ENCODE measurements around the gene EME1.
"Not testable (repeated sequence)": the region's sequence is repeated elsewhere in the genome, so short reads cannot be mapped to it uniquely, and the experiment has no call there.

The EME1 gene, protein sequence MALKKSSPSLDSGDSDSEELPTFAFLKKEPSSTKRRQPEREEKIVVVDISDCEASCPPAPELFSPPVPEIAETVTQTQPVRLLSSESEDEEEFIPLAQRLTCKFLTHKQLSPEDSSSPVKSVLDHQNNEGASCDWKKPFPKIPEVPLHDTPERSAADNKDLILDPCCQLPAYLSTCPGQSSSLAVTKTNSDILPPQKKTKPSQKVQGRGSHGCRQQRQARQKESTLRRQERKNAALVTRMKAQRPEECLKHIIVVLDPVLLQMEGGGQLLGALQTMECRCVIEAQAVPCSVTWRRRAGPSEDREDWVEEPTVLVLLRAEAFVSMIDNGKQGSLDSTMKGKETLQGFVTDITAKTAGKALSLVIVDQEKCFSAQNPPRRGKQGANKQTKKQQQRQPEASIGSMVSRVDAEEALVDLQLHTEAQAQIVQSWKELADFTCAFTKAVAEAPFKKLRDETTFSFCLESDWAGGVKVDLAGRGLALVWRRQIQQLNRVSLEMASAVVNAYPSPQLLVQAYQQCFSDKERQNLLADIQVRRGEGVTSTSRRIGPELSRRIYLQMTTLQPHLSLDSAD

DNA sequence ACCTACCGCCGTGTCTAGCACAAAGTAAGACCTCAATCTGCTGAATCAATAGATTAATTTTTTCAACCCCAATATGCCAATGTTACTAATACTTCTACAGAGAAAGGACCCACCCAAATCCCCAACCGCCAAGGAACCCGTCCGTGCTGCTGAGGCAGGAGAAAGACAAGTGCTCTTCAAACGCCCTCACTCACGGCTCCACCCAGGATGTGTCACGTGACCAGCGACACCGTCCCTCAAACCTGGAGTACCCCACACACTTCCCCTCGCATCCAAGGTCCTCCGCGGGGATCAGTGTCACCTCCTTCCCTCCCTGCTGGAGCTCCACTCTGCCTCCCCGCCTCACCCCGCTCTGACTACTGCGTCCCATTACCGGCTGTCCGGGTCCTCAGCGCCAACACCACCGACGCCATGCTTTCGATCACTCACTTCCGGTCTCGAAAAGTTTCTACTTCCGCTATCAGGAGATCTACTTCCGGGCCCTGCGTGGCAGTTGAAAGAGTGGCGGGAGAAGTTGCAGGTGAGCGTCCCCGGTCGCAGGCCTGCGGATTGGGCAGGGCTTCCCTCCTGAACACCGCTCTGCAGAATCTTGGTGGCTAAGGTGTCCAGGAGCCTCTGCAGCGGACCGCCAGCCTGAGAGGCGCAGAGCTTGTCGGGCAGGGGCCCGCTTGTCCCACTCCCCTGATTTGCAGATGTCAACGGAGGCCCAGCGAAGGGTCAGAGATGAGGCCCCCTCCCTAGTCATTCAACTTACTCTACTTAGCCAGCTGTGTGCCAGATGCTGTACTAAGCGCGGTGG, at the start of gene EME1, which contains the start of gene MRPL27:
TSS of gene EME1 (plus strand) at position 472 of the 799 bp plus-strand sequence. CDS start 1,980 bp downstream, outside the sequence.
TSS of gene MRPL27 (minus strand) at position 427 of the 799 bp plus-strand sequence. CDS start at position 413, 14 bp downstream.
- peak; percentile 95 for ATAC-seq
- DNase-seq = peak; percentile 82

DNA sequence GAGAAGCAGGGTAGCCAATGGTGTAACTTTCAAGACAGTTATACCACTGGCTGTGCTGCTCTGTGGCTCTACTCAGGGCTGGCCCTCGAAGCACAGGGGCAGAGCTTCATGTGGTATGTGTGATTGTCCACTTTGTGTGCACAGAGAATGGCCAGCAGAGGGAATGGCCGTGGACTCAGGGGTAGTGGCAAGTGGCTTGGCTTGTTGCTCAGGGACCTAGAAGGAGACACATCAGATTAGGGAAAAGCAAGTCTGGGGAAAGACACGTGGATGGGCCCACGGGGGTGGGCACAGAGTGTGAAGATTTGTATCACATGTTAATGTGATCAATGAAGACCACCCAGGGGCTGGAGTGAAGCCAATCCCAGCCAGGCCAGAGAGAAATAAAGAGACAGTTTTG, 47.1 kb upstream of the EME1 start:
- DNase-seq (no peak), ATAC-seq (no peak)

DNA sequence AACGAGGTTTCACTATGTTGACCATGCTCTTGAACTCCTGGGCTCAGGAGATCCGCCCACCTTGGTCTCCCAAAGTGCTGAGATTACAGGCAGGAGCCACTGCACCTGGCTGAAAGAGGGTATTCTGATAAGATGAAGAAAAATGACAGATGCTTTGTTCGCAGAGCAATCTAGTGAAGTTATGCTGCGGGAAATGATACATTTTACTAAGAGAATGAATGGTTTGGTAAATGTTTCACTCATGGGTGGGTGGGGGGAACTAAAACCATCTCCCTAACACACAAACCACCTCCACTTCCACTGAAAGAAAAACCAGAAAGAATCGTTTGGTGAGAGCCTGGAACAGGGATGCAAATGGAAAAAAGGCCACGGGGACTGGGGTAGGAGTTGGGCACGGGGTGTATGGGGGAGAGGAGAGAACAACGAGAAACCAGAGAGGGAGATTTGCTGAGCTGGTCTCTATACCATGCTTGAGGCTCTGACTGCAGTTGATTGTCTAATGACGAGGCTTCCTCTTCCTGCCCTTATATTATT, 46.1 kb upstream of the EME1 start:
- ATAC-seq (no peak), DNase-seq (no peak)

DNA sequence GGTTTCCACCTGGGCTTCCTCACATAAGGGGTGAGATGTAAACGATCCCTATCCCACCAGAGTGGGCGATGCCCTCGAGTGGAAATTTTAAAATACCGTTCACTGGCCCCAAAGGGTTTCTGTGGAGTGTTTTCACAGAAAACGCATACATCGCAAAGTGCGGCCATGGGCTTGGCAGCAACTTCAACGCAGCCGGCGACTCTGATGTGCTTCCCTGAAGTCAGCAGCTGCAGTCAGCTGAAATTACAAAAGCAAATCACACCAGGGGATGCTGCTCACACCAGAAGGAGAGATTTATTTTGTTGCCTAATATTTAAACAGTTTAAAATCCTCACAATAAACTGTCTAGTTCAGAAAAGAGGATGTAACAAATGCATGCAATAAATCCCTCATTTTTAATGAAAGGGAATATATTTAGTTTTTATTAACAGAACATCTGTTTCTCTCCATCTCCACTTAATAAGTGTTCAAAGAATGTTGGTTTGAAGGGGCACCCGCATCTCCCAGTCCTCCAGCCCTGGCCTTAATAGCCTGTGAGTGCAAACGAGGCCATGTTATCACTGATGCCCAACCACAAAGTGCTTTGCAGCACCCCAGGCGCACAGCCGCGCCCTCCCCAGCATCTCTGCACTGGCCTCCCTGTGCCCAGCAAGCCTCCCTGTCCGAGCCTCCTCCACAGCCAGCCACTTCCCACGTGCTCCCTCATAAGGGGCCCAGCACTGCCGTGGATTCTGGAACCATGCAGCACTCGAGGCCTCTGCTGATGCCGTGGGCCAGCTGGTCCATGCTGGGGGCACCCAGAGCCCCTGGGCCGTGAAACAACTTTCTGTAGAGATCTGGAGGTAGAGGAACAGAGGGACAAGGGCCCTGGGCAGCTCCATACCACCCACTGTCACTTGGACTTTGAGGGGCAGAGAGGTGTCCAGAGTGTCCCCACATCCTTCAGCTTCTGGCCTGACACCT, 44.4 kb upstream of the EME1 start:
- DNase-seq (no peak), ATAC-seq (no peak)

DNA sequence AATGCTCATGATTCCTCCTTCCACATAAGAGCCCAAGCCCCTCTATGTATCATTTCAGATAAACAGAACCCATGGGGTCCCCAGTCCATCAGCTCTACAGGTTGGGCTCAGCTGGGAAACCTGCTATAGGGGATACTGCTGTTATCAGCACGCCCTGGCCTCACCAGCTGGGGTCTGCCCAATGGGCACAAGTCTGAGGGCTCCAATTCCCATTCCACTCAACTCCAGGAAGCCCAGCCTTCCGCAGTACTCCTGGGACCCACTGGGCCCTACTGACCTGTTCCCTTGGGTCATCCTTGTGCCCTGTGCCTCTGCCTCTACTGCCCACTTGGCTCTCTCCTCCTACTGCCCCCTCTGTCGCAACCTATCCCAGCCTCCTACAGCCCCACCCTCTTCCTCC, 43.3 kb upstream of the EME1 start:
- no peak for ATAC-seq

DNA sequence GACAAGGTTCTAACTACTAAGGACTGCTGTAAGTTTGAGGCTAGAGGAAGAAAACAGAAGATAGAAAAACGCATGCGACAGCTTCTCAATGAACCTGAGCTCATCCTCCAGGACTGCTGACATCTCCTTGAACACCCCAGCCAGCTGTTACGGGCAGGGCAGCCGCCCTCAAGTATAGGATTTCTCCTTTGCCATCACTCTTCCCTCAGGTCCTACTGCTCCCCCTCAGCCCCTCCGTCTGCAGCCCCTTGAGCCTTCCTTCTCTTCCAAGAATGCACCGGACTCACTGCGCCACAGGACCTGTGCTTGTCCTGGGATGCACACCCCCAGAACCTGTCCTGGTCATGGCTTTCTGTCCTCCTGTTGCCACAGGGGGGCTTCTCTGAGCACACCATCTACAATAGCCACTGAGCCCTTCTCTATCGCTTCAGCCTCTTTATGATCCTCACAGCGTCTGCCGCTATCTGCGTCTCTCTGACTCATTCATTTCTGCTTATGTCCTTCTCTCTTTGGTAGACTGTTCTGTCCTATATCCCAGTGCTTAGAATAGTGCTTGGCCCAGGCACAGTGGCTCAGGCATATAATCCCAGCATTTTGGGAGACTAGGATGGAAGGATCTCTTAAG, 42.8 kb upstream of the EME1 start:
- DNase-seq = no peak
- no peak for ATAC-seq

More for the DNA sequence above, 43.3 kb upstream of the EME1 start:
- no peak for DNase-seq

DNA sequence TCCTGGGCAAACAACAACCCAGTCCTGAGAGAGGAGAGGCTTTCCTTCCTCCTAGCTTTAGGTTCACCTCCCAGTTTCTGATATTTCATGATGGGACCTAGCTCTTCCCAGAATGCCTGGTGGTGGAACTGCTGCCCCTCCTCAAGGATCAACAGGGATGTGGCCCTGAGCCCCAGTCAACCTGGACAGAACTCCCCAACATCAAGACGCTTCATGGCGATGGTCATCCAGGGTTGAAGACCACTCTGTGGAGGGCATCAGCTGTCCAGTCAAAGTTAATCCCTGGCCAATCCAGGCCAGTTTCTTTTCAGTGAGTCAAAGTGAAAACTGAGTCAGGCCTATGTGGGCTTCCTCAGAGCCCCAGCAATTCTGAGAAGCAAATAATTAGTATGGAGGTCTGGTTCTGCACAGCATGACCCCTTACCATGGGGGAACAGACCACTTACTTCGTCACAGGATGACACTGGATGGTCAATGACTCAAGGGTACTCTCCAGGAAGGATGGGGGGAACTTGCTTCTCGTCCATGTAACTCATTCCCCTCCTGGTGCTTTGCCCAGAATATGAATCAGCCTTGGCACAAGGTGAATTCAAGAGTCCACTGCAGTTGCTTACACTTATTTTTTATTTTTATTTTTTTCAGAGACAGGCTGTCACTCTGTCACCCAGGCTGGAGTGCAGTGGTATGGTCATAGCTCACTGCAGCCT, 41.8 kb upstream of the EME1 start:
- ATAC-seq (peak; percentile 68), DNase-seq (no peak)

DNA sequence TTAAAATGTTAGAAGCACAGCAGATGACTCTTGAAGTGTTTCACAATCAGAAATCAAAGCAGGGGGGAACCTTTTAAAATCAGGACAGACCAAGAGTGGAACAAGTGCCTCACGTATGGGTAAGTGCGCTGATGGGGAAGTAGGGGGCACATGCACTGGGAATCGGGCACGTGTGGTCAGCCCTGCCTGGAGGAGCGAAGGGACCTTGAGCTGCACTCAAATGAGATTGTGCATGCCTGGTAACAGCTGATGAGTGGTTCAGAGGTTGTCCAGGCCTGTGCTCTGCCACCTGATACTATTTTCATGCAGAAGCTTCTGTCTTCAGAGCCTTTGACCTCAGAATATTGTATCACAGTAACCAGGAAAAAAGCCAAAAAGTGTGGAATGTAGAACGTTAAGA, 40.8 kb upstream of the EME1 start:
- no peak for DNase-seq
- ATAC-seq = no peak

DNA sequence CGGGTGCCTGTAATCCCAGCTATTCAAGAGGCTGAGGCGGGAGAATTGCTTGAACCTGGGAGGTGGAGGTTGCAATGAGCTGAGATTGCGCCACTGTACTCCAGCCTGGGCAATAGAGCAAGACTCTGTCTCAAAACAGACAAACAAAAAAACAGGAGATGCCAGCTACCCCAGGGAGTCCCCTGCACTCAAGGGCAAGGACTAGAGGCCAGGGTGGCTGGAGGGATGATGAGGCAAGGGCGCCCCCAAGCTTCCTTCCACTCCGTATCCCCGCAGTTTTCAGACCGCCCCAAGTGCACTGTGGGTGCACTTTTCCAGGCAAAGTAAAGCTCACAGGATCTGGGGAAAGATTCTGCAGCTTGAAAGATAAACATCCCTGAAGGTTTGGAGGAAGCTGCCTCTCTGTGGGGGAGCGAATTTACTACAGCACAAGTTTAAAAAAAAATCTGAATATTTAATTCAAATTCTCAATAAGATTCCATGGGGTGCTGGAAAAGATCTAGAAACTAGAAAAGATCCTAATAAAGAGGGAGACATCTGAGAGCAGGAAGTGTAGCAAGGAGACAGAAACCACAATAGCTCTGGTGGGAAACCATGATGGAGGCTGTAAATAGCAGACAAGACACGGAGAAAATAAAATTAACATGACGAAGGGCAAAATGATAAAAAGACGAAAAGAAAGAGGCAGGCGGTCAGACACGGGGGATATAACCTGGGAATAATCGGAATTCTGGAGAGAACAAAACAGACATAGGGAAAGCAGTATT, 39.6 kb upstream of the EME1 start:
- not testable (repeated sequence) for ATAC-seq, DNase-seq

DNA sequence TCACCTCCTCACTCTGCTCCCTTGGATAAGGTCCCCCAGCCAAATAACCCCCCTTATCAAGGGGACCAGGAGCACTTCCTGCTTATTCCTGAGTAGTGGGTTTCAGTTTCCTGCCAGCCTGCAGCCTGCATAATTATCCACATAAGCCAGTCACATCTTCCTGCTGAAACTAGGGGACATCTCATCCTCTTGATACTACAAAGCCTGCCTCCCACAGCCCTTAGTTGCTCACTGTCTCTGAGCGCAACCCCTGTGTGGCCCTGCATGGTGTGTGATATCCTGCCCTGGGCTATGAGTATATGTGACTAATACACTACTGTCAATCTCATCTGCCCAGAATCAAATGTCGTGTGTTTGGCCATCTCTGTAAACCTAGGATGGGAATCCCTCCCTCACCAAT, 35.1 kb upstream of the EME1 start:
- DNase-seq (no peak), ATAC-seq (peak; percentile 79)

DNA sequence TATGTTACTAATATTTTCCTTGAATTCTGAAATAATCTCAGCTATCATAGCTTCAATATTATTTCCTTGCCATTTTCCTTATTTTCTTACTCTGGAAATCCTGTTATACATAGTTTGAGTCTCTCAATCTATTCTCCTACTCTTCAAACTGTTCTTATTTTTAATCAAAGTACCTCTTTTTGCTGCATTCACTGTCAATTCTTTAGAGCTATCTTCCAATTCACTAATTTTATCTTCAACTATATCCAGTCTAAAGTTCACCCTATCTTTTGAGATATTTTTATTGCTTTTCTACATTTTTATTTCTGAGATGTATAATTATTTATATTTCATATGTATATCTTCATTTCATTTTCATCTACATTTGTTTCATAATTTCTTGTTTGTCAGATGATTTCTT, 34.4 kb upstream of the EME1 start:
- ATAC-seq = no peak
- no peak for DNase-seq

DNA sequence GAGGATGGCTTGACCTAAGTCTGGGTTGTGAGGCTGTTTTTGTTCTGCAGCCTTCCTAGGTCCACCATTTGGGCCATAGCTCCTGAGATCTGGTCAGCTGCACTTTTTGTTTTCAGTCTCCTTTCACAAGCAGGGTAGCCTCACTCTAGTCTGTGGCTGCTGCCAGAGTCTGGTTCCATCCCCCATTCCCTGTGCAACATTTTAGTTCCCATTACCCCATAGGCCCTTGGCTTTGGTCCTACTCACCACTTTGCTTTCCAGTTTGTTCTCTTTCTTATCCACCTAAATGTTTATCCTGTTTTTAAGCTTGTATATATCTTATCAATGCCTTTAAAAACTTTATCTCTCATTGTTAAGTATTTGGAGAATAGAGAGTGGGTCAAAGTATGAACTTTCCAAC, 33.6 kb upstream of the EME1 start:
- ATAC-seq (no peak), DNase-seq (no peak)

DNA sequence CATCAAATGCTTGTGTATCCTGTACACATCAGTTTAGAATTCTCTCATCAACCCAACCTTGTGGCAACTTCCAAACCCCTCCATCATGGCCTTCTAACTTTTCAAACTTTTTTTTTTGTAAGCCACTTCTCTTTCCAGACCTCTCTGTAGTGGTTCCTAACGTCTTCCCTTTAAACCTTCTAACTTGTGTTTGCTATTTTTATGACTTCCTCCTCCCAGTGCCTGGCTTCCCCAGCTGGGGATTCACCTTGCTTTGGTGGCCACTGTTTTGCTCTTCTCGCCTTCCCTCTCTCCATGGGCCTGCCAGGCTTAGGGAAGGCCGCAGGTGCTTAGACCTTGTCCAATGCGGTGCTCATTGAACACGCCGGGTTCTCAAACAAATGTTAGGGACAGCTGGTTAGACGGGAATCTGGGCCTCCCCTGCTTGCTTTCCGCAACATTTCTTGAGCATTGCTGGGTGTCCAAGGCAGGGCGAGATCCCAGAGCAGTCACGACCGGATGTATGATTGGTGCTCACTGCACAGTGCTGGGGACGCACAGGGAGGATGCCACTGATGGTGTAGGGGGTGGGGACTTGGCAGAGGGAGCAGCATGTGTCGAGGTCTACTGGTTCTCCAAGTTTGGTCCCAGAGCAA, 28.2 kb upstream of the EME1 start:
- no peak for ATAC-seq
- no peak for DNase-seq

DNA sequence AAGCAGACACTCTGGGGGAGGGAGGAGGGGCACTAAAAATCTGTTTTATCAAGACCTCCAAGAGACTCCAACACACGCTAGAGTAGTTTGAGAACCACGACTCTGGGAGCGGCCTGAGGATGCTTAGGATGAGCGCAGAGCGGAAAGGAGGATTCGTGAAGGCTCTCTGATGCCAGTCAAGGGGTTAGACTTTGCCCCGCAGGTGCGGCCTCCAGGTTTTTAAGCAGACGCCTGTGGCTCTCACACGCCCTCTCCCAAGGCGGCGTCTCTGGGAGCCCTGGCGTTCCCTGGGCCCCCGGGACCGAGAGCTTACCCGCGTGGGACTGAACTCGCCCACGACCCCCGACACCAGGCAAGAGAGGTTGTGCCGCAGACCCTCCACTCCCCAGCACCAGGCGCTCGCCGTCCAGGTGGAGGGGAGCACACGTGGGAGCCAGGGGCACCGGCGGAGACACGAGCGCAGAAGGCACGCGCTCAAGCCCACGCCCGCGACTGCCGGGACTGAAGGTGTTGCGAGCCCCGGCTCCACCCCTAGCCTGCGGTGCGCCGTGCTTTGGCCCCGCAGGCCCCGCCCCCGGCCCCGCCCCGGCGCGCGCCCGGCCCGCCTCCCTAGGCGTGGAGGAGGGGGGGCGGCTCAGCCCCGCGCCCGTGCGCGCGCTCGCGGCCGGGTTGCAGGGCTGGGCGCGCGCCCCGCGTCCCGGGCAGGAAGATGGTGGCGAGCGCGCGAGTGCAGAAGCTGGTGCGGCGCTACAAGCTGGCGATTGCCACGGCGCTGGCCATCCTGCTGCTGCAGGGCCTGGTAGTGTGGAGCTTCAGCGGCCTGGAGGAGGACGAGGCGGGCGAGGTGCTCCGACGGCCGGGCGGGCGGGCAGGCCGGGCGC, 27.4 kb upstream of the EME1 start, which contains the start of gene XYLT2:
TSS of gene XYLT2 (plus strand) at position 695 of the 881 bp plus-strand sequence. CDS start at position 710, 15 bp downstream.
- peak; percentile 93 for ATAC-seq
- peak; percentile 93 for DNase-seq

DNA sequence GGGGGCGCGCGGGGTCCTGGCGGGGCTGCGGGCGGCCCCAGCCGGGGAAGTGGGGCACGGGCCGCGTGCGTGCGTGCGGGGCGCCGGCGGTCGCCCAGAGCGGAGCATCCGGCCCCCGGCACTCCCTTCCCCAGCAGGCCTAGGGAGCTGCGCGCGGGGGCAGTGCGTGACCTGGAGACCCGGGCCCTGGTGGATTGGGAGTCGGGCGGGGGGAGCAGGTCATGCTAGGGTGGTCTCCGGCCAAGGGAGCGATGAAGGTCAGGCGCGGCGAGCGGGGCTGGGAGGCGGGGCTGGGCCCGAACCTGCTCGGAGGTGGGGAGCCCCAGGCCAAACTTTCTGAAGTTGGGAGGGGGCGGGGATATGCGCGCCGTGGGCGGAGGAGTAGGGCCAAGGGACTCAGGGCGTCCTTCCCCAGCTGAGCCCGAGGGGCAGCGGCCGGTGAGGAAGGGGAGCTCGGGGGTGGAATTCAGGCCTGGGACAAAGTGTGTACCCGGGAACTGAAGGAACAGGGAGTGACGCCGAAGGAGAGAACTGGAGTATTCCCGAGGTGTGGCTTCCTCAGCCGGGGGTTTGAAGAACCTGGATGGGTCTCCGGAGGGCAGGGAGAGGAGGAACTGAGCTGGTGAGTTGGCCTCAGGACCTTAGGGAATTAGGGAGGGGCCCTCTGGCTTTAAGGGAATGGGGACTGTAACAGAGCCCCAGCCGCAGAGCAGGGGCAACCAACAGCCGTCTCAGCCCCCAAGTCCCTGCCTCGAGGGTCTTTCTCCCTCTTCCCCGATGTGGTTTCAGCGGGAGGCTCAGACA, 26.5 kb upstream of the EME1 start:
- peak; percentile 45 for ATAC-seq
- DNase-seq = peak; percentile 63

DNA sequence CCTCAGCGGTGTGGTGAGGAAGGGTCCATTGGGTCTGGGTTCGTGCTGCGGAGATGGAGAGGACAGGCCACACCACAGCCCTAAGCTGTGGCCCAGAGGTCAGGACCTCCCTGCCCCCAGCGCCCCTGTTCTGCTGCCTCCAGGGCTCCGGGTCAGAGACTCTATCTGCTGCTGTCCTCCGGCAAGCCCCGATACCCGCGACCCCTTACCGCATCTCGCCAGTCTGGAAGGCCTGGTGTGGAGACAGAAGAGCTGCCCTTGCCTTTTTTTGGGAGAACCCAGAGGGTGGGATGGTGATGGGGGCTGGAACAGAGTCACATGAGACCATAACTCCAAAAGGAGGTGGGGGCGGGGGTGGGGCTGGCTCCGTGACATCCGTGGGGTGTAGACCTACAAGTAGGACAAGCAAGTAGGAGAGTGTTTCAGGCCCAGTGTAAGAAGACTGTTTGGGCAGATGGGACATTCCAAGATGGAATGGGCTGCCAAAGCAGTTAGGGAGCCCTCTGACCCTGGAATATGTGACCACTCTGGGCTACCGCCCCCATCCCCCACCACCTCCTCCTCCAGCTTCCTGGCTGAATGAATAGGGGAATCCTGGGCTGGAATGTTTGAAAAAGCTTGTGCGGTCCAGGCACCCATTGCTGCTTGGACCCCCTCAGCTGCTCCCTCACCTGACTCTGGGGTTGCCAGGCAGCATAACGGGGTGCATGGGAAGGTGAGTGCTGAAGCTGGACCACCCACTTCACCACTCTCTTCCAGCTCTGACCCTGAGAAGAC, 25.7 kb upstream of the EME1 start:
- ATAC-seq (no peak), DNase-seq (no peak)
